ENCODE data around the gene IRAK1.

- TF ChIP-seq CTCF (conservative IDR thresholded peaks at IDR 0.05; ENCODE audit: low read depth, low read length), result no peak
- no peak for TF ChIP-seq EZH2 (IDR thresholded peaks at IDR 0.05; ENCODE audit: borderline replicate concordance, low read depth, low read length, poor library complexity, severe bottlenecking)
Measured at GRCh38 chrX:153970357-153971123, 49.2 kb downstream of the IRAK1 start.
